ENCODE results near the gene SH3GL3. TPM values are rescaled to one million over a fixed set of nuclear protein-coding genes. Genes with fewer than 3 reads are reported as not detected.

Gene SH3GL3
- polyA plus RNA-seq, 1 of the 3 experiments (the other 2 are of a cell fraction): not detected

GRCh38 chr15:83631534-83631933 lies 184.4 kb downstream of the SH3GL3 start:
- no peak for TF ChIP-seq CTCF (IDR thresholded peaks at IDR 0.05)
- no peak for TF ChIP-seq RAD21 (IDR thresholded peaks at IDR 0.05; ENCODE audit: low read length)
- POLR2A ChIA-PET: no interaction called here
- Histone ChIP-seq H3K79me2 (ENCODE audit: insufficient read depth) (no peaks in the 10 kb centered on the region), H3K27ac (ENCODE audit: low read depth in 2 of 2, low read length in 1 of 2) (no peak overlapping the region), H3K9me2 (no peaks in the 10 kb centered on the region), H2AFZ (ENCODE audit: low read depth) (no peak overlapping the region), H3K9me3 (no peaks in the 10 kb centered on the region), H4K20me1 (ENCODE audit: insufficient read depth) (no peaks in the 10 kb centered on the region), H3K4me1 (ENCODE audit: control insufficient read depth in 1 of 2, insufficient read depth in 2 of 2, low read depth in 1 of 2, low read length in 1 of 2) (no peaks in the 10 kb centered on the region), H3K27me3 (ENCODE audit: insufficient read depth) (no peaks in the 10 kb centered on the region), H3K4me2 (no peak overlapping the region), H3K9ac (no peak overlapping the region), H3K36me3 (replicated peaks in 1 of 2; ENCODE audit: control insufficient read depth in 1 of 2, insufficient read depth in 2 of 2, low read length in 1 of 2) (no peaks in the 10 kb centered on the region), H3K4me3 (ENCODE audit: low read depth in 2 of 2, low read length in 1 of 2) (no peak overlapping the region), H3F3A (replicated peaks; ENCODE audit: insufficient read depth) (no peaks in the 10 kb centered on the region)
- CTCF ChIA-PET: no interaction called here
- no peak for DNase-seq
- 8% methylated on average over 1 of the region's 2 CpGs for WGBS (ENCODE audit: low lambda C conversion rate)

GRCh38 chr15:83643201-83643600 lies 196.1 kb downstream of the SH3GL3 start:
- CTCF ChIA-PET: no interaction called here
- no peaks in the 10 kb centered on the region for H3K4me1 ChIP-seq (ENCODE audit: control insufficient read depth in 1 of 2, insufficient read depth in 2 of 2, low read depth in 1 of 2, low read length in 1 of 2)
- no peak for DNase-seq
- no peaks in the 10 kb centered on the region for H3K79me2 ChIP-seq (ENCODE audit: insufficient read depth)
- no peak overlapping the region for H2AFZ ChIP-seq (ENCODE audit: low read depth)
- TF ChIP-seq TEAD4 (IDR thresholded peaks at IDR 0.05; ENCODE audit: borderline replicate concordance, insufficient read depth): no peak
- TF ChIP-seq ELF1 (IDR thresholded peaks at IDR 0.05): no peak
- no peak for TF ChIP-seq GATA2 (CRISPR knock-in tag; IDR thresholded peaks at IDR 0.05)
- TF ChIP-seq USF2 (IDR thresholded peaks at IDR 0.05; ENCODE audit: borderline replicate concordance, low read depth, low read length): no peak
- TF ChIP-seq EZH2phosphoT487 (IDR thresholded peaks at IDR 0.05; ENCODE audit: borderline replicate concordance, low read depth): no peak
- no peak for TF ChIP-seq REST (IDR thresholded peaks at IDR 0.05; ENCODE audit: low read depth, low read length)
- no peaks in the 10 kb centered on the region for H3K9me3 ChIP-seq
- H3K36me3 ChIP-seq (replicated peaks in 1 of 2; ENCODE audit: control insufficient read depth in 1 of 2, insufficient read depth in 2 of 2, low read length in 1 of 2): no peaks in the 10 kb centered on the region
- no peak overlapping the region for H3K4me2 ChIP-seq
- H4K20me1 ChIP-seq (ENCODE audit: insufficient read depth): no peaks in the 10 kb centered on the region
- no peak overlapping the region for H3K27ac ChIP-seq (ENCODE audit: low read depth in 2 of 2, low read length in 1 of 2)
- no peaks in the 10 kb centered on the region for H3F3A ChIP-seq (replicated peaks; ENCODE audit: insufficient read depth)
- no peak overlapping the region for H3K9ac ChIP-seq
- H3K27me3 ChIP-seq (ENCODE audit: insufficient read depth): no peaks in the 10 kb centered on the region; the same call in 1 of the 2 replicates
- no peak overlapping the region for H3K4me3 ChIP-seq (ENCODE audit: low read depth in 2 of 2, low read length in 1 of 2)
- POLR2A ChIA-PET: no interaction called here
- no peaks in the 10 kb centered on the region for H3K9me2 ChIP-seq

Measured in SK-N-SH (cell line).